ENCODE measurements around the gene F8A3. TPM values are rescaled to one million over a fixed set of nuclear protein-coding genes. Genes with fewer than 3 reads are reported as not detected.
"Not testable (repeated sequence)": the region's sequence is repeated elsewhere in the genome, so short reads cannot be mapped to it uniquely, and the experiment has no call there.

Gene F8A3
- 9.0 TPM for polyA plus RNA-seq (ENCODE audit: insufficient read length)

DNA sequence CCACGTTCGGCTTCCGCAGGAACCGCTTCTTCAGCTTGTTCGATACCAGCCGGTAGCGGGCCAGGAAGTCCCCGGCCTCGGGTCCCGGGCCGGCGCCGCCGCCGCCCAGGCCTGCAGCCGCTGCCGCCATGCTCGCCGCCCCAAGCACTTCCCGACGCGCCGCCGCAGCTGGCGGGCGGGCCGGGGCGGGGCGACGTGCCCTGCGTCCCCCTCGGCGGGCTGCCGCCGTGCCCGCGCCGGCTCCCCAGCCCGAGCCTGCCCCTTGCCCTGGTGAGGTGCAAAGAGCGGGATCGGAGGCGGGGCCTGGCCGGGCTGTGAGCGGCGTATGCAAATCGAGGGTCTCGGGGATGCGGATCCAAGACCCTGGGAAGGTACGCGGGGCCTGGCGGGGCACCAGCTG is at the start of gene F8A3:
Gene F8A3, minus strand, starts transcription at position 150 of the 400 bp plus-strand sequence. Its CDS starts 20 bp downstream, at position 130.
- not testable (repeated sequence) for DNase-seq

DNA sequence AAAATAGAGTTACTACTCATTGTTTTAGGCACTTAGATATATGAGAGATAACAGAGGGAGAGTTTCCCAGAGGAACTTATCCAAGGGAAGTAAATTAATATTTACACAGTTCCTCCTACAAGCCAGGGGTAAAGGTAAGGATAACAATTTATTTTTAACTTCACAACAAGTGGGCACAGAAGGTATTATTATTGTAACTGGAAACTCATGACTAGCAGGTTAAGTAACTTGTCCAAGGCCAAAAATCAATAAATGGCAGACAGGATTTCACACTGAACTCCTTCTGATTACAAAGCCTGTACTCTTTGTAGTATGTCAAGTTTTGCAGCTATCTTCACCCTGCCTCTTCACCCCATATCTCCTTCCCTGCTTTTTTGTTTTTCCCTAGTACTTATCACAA is 46.9 kb upstream of the F8A3 start:
- no peak for DNase-seq

DNA sequence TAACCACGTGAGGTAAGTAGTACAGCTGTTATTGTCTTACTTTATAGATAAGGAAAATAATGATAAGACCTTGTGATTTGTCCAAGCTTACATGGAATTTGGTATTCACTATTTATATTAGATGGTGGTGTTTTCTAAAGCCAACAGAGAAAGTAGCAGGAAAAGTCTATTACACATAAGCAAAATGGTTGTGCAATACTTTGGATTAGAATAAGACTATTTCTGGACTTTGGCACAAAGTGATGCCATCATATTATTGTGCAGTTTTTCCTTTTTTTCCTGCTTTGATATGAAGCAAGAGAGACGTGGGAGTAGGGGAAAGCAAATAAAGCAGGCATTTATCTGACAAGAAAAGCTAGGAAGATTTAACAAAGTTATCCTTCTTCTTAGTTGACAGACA is 36.7 kb upstream of the F8A3 start:
- DNase-seq: not testable (repeated sequence)

DNA sequence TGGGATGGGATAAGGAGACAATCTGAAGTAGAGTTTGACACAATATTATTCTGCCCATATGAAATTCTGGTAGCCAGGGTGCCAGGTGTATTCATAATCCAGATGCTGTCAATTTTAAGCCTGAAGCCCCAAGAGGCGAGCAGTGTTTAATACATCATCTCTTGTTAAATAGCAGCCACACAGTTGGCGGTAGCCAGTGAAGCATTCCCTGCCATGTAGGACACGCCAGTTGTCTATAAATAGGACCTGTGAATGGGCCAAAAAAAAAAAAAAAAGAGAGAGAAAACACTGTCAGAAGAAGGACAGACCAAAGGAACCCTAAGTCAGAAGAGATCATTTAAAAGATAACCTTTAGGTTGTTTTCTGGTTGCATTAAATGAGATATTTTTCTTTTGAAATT is 33.0 kb upstream of the F8A3 start:
- DNase-seq: not testable (repeated sequence)

DNA sequence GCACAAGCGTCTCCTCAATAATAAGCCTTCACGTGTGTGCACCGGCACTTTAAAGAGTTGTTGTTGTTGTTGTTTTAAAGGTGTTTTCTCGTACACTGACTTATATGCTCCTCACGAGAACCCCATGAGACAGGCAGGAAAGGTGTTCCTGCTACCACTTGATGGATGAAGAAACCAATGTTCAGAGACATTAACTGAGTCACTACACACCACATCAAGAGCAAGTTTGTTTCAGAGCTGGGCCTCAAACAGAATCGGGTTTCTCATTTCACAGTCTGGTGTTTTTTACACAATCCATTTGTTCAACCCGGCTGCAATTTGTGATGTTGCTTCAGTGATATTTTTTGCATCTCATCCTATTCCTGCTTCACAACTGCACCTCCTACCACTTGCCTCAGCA is 18.7 kb upstream of the F8A3 start:
- not testable (repeated sequence) for DNase-seq

DNA sequence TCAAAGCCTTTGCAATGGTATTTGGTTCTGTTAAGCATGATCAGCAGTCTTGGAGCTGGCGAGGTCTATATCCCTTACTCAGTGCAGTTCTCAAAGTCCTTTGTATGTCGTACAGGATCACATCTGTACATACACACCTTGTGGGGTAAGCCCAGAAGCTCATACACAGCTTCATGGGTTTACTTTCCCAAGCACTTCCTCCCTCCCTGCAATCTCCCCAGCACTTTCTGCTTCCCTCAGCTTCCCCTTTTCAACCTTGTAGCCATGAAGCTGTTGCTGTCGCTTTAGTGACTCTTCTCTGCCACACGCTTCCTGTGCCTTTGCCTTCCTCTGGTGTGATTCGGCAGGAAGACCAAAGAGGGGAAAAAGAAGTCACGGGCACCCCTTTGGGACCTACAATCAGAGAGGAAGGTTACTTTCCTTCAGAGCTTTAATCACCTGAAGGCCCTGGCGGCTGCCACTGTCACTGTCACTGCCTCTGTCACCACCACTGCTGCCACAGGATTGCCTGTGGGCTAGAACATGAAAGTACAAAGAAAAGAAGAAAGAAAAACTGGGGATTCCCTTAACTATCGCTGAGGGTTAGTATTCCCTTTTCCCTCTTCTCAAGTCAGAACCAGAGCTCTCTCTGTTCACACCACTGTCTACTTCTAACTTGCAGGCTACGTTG is 8.0 kb upstream of the F8A3 start:
- DNase-seq: not testable (repeated sequence)

GRCh38 chrX:155460501-155460900 is 2.1 kb upstream of the F8A3 start:
- not testable (repeated sequence) for DNase-seq

GRCh38 chrX:155457761-155458447 is 516 bp downstream of the F8A3 start:
- not testable (repeated sequence) for DNase-seq

GRCh38 chrX:155441097-155441496 is 17.3 kb downstream of the F8A3 start:
- no peak for DNase-seq

DNA sequence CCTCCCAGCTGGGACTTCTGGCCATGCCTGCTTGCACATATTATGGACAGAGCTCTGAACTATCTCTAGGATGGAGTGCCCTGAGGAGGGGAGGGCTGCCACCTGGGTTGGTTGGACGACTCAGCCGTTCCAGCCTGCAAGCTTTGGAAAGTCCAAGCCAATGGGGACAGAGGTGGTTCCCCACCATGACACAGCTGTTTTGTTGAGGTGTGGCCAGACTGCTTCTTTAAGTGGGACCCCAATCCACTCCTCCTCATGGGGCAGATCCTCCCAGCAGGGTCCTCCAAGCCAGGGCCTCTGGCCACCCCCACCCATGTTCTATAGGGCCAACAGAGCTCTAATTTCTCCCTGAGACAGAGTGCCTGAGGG is 22.7 kb downstream of the F8A3 start:
- no peak for DNase-seq

DNA sequence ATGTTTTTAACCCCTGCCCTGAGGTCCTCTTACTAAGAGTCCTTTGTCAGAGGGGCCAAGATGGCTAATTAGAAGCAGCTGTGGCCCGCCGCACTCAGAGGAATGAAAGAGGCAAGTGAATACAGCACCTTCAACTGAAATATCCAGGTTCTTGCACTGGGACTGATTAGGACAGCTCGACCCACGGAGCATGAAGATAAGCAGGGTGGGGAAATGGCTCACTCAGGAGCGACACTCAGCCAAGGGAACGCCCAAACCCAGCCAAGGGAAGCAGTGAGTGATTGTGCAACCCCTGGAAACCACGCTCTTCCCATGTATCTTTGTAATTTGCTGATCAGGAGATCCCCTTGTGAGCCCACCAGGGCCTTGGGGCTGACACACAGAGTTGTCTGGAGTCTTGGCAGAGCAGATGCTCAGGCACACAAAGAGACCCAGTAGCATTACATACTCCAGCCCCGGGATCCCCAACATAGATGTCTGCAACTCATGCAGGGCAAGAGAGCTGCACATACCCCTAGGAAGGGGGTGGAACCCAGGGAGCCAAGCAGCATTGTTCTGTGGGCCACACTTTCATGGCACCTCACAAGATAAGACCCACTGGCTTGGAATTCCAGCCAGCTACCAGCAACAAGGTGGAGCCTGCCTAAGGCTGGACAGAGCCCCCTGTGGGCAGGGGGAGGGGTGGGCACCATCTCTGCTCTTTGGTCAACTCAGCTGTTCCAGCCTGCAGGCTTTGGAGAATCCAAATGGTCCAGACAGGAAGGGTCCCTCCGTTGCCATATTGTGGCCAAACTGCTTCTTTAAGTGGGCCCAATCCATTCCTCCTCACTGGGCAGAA is 23.3 kb downstream of the F8A3 start:
- no peak for DNase-seq

GRCh38 chrX:155417769-155418168 is 40.7 kb downstream of the F8A3 start:
- no peak for DNase-seq

Other genes with a start within 250 kb of the F8A3 start
- 53.4 TPM for gene VBP1, start 242.2 kb downstream of the F8A3 start, polyA plus RNA-seq (ENCODE audit: insufficient read length)
- gene RAB39B, start 194.1 kb downstream of the F8A3 start, polyA plus RNA-seq (ENCODE audit: insufficient read length): 0.40 TPM
- gene CLIC2, start 124.0 kb downstream of the F8A3 start, polyA plus RNA-seq (ENCODE audit: insufficient read length): 6.4 TPM
- gene F8A2, start 76.5 kb downstream of the F8A3 start, polyA plus RNA-seq (ENCODE audit: insufficient read length): not detected
- gene SPRY3, start 154.0 kb upstream of the F8A3 start, polyA plus RNA-seq (ENCODE audit: insufficient read length): 1.1 TPM
- gene TMLHE, start 154.3 kb upstream of the F8A3 start, polyA plus RNA-seq (ENCODE audit: insufficient read length): 21.2 TPM

Data from hindlimb muscle (tissue), 1 donor.